ENCODE data around the gene E2F3.

Gene E2F3

GRCh38 chr6:20432692-20433091 is 31.0 kb downstream of the E2F3 start:
- TF ChIP-seq, protein P1, sequence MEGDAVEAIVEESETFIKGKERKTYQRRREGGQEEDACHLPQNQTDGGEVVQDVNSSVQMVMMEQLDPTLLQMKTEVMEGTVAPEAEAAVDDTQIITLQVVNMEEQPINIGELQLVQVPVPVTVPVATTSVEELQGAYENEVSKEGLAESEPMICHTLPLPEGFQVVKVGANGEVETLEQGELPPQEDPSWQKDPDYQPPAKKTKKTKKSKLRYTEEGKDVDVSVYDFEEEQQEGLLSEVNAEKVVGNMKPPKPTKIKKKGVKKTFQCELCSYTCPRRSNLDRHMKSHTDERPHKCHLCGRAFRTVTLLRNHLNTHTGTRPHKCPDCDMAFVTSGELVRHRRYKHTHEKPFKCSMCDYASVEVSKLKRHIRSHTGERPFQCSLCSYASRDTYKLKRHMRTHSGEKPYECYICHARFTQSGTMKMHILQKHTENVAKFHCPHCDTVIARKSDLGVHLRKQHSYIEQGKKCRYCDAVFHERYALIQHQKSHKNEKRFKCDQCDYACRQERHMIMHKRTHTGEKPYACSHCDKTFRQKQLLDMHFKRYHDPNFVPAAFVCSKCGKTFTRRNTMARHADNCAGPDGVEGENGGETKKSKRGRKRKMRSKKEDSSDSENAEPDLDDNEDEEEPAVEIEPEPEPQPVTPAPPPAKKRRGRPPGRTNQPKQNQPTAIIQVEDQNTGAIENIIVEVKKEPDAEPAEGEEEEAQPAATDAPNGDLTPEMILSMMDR (IDR thresholded peaks at IDR 0.05; ENCODE audit: insufficient read depth, low read depth, low read length, missing control alignments), result no peak
- no peak overlapping the region for H3K4me3 ChIP-seq (ENCODE audit: low read depth, low read length)
- DNase-seq (ENCODE audit: low read depth), result no peak

- TF ChIP-seq, protein P1 (IDR thresholded peaks at IDR 0.05; ENCODE audit: insufficient read depth, low read depth, low read length, missing control alignments), result no peak
These were observed 31.6 kb downstream of the E2F3 start for GRCh38 chr6:20433321-20433720.

GRCh38 chr6:20433929-20434328 is 32.2 kb downstream of the E2F3 start:
- no peak overlapping the region for H3K4me3 ChIP-seq (ENCODE audit: low read depth, low read length)
- TF ChIP-seq, protein P1 (IDR thresholded peaks at IDR 0.05; ENCODE audit: insufficient read depth, low read depth, low read length, missing control alignments), result no peak
- DNase-seq (ENCODE audit: low read depth), result no peak

More at GRCh38 chr6:20433321-20433720, 31.6 kb downstream of the E2F3 start:
- H3K4me3 ChIP-seq (ENCODE audit: low read depth, low read length), result no peak overlapping the region
- no peak for DNase-seq (ENCODE audit: low read depth)

DNA sequence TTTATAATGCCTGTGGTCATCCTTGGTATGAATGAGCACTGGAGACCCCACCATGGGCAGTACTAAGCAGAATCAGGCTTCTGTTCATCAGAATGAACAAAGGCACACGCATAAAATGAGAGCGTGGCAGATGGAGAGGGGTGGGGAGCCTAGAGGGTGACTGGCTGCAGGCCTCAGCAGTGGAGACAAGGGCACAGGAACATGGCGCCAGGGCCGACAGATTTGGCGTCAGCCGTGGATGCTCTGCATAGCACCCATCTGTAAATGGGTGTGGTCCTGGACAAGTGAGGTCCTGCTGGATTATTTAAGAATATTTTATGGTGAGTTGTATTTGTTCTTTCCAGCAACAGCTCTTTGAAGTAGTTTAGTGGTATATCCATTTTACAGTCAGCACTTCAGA is 33.1 kb downstream of the E2F3 start:
- no peak for DNase-seq (ENCODE audit: low read depth)
- TF ChIP-seq, protein P1 (IDR thresholded peaks at IDR 0.05; ENCODE audit: insufficient read depth, low read depth, low read length, missing control alignments), result no peak
- H3K4me3 ChIP-seq (ENCODE audit: low read depth, low read length), result no peak overlapping the region

DNA sequence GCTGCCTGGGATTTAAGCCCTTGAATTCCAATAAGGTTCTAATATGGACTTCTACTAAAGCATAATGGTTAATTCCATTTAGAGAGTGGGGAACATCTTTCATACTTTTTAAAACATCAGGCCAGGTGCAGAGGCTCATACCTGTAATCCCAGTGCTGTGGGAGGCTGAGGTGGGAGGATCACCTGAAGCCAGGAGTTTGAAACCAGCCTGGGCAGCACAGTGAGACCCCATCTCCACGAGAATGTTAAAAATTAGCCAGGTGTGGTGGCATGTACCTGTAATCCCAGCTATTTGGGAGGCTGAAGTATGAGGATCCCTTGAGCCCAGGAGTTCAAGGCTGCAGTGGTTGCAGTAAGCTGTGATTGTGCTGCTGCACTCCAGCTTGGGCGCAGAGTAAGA is 35.0 kb downstream of the E2F3 start:
- TF ChIP-seq, protein P1 (IDR thresholded peaks at IDR 0.05; ENCODE audit: insufficient read depth, low read depth, low read length, missing control alignments), result no peak
- H3K4me3 ChIP-seq (ENCODE audit: low read depth, low read length), result no peak overlapping the region
- no peak for DNase-seq (ENCODE audit: low read depth)

DNA sequence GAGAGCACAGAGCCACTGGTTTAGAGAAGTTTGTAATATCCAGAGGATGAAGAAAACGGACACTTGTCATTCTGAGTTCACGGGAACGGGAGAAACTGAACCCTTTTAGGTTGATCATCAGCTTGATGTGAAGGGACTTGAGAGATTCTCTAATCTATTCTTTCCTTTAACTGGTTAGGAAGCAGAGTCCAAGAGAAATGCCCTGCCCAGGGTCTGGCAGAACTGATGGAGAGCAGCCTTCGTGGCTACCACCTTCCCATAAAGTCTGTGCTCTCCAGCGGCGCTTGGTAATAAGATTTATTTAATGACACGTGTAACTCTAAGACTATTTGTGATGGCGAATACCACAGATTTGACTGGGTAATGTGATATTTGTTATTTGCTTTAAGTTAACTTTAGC is 36.0 kb downstream of the E2F3 start:
- TF ChIP-seq, protein P1 (IDR thresholded peaks at IDR 0.05; ENCODE audit: insufficient read depth, low read depth, low read length, missing control alignments), result no peak
- H3K4me3 ChIP-seq (ENCODE audit: low read depth, low read length), result no peak overlapping the region

DNA sequence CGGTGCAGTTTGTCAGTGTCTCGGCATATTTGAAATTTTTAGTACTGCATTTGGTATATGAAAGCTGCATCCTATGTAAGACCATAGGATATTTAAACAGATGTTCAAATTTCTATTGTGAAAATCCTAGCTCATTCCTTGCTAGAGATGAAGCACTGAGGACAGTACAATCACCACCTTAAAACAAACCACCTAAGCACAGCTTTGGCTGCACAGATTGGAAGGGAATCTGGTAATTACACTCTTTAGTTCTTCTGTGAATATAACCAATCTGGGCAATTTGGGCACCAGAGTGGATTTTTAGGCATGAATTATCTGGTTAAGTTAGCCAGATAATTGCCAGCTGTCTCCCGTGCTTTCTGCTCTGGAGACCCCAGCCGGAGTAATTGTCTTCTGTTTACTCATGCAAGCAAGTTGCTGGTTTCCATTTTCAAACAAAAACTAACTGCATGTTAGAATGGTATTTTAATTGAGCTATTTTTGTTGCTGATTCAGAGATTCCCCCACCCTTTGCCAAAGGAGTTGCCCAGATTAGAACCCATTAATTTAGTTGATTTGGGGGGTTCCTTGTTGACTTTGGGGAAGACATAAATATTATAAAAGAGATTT is 36.9 kb downstream of the E2F3 start:
- TF ChIP-seq, protein P1 (IDR thresholded peaks at IDR 0.05; ENCODE audit: insufficient read depth, low read depth, low read length, missing control alignments), result no peak
- no peak for DNase-seq (ENCODE audit: low read depth)
- H3K4me3 ChIP-seq (ENCODE audit: low read depth, low read length), result no peak overlapping the region

More for the DNA sequence above, 36.0 kb downstream of the E2F3 start:
- DNase-seq (ENCODE audit: low read depth), result no peak

Data from GM12865 (cell line).